Stimulated activated CD4-positive, alpha-beta T cell treated with anti-CD3 and anti-CD28 coated beads, Interleukin-15, amount 100 ng/mL, for 1 hour (primary cell): ENCODE results near the gene CDH23.

Experiments used
- DNase-seq, 2 donors: peaks; one replicate each; pipeline ENCODE4 v3.0.0-alpha.2; 2020; ENCODE audit warnings: low read depth in 1 of 2, low spot score in 1 of 2

CDH23 gene

GRCh38 chr10:71511206-71511605 is 114.5 kb downstream of the CDH23 start:
- DNase-seq, result no peak

- no peak for DNase-seq
These were observed 115.6 kb downstream of the CDH23 start for GRCh38 chr10:71512312-71512711.

GRCh38 chr10:71512761-71513539 is 116.2 kb downstream of the CDH23 start:
- no peak for DNase-seq

GRCh38 chr10:71513540-71513853 is 116.8 kb downstream of the CDH23 start:
- no peak for DNase-seq

- no peak for DNase-seq
These were observed 117.2 kb downstream of the CDH23 start for GRCh38 chr10:71513936-71514335.

GRCh38 chr10:71515531-71516172 is 118.9 kb downstream of the CDH23 start:
- no peak for DNase-seq

GRCh38 chr10:71516890-71517289 is 120.2 kb downstream of the CDH23 start:
- no peak for DNase-seq

- no peak for DNase-seq
These were observed 120.8 kb downstream of the CDH23 start for GRCh38 chr10:71517298-71518169.

- DNase-seq, result no peak
These were observed 123.3 kb downstream of the CDH23 start for GRCh38 chr10:71520042-71520441.

- DNase-seq, result no peak
These were observed 125.1 kb downstream of the CDH23 start for GRCh38 chr10:71521504-71522441.

GRCh38 chr10:71522442-71523144 is 125.9 kb downstream of the CDH23 start:
- DNase-seq, result no peak

GRCh38 chr10:71523756-71524155 is 127.0 kb downstream of the CDH23 start:
- DNase-seq, result no peak

- DNase-seq, result no peak
These were observed 128.4 kb downstream of the CDH23 start for GRCh38 chr10:71525092-71525491.

- no peak for DNase-seq
These were observed 129.0 kb downstream of the CDH23 start for GRCh38 chr10:71525721-71526120.

GRCh38 chr10:71526653-71527052 is 129.9 kb downstream of the CDH23 start:
- DNase-seq, result no peak

- DNase-seq, result no peak
These were observed 130.4 kb downstream of the CDH23 start for GRCh38 chr10:71527135-71527534.

GRCh38 chr10:71528371-71529206 is 131.9 kb downstream of the CDH23 start:
- DNase-seq, result no peak

- DNase-seq, result no peak
These were observed 132.6 kb downstream of the CDH23 start for GRCh38 chr10:71529207-71529827.

GRCh38 chr10:71530781-71531180 is 134.1 kb downstream of the CDH23 start:
- no peak for DNase-seq
